H1 (cell line): ENCODE results near the gene KDR. TPM values are rescaled to one million over a fixed set of nuclear protein-coding genes. Genes with fewer than 3 reads are reported as not detected.

Source experiments
- BRCA1 ChIP-seq: IDR thresholded peaks from 2 replicates; pipeline ENCODE4 v1.6.1; 2012; ENCODE audit warnings: low read depth, low read length, improper control_type of control experiment
- CHD1 ChIP-seq: IDR thresholded peaks from 2 replicates; pipeline ENCODE4 v1.6.1; 2012; ENCODE audit warnings: low read depth, low read length, improper control_type of control experiment
- GABPA ChIP-seq: IDR thresholded peaks from 2 replicates; pipeline ENCODE4 v1.6.1; 2011; ENCODE audit warnings: mild to moderate bottlenecking, low read length, moderate library complexity, borderline replicate concordance; ENCODE audit not compliant: insufficient read depth
- HDAC2 ChIP-seq, 2 experiments: fragments of 300-600 bp in 1 of 2; sonication (generic) in 1 of 2; IDR thresholded peaks; 2 replicates each; pipeline ENCODE4 v1.6.1; 2011 to 2012; ENCODE audit warnings: low read depth in 2 of 2, low read length in 2 of 2, mild to moderate bottlenecking in 2 of 2, moderate library complexity in 2 of 2, borderline replicate concordance in 1 of 2, inconsistent platforms in 1 of 2
- JUND ChIP-seq: IDR thresholded peaks from 2 replicates; pipeline ENCODE4 v1.6.1; 2011; ENCODE audit warnings: mild to moderate bottlenecking, improper control_type of control experiment, low read length
- KDM5A ChIP-seq: fragments of 200-600 bp; IDR thresholded peaks from 2 replicates; pipeline ENCODE4 v1.7.1; 2012; ENCODE audit warnings: mild to moderate bottlenecking, low read length, inconsistent platforms, mixed read lengths
- POU5F1 ChIP-seq: IDR thresholded peaks from 2 replicates; pipeline ENCODE4 v1.6.1; 2011; ENCODE audit warnings: low read depth, mild to moderate bottlenecking, low read length, moderate library complexity
- RAD21 ChIP-seq, 2 experiments: IDR thresholded peaks in 1 of 2; conservative IDR thresholded peaks in 1 of 2; 2 replicates each; pipeline ENCODE4 v1.6.1; 2011; ENCODE audit warnings: low read depth in 2 of 2, low read length in 2 of 2, improper control_type of control experiment in 1 of 2, inconsistent platforms in 1 of 2, mild to moderate bottlenecking in 1 of 2, moderate library complexity in 1 of 2
- SP1 ChIP-seq: IDR thresholded peaks from 2 replicates; pipeline ENCODE4 v1.6.1; 2011; ENCODE audit warnings: low read depth, low read length
- polyA plus RNA-seq, 7 experiments: library from polyadenylated mRNA; depleted of rRNA in 3 of 7; stranded (reverse) in 5 of 7; unstranded in 2 of 7; fragments of >200 nt in 5 of 7; fragments of 200-250 nt in 2 of 7; gene quantifications; 1 replicate in 5 of 7; 2 replicates in 1 of 7; 4 replicates in 1 of 7; pipeline versions ENCODE4 v1.2.1 to v1.2.3, GENCODE V29; 2011 to 2013; ENCODE audit warnings: missing spikeins in 2 of 7, mixed read lengths in 2 of 7
- total RNA-seq: library from RNA; stranded (reverse); fragmentation: NEBNext Ultra II Directional; extraction: Animal tissue kit (Norgen Biotek cat#: 25700); gene quantifications from 2 replicates; pipeline ENCODE4 v1.2.1, GENCODE V29; 2021
- TF ChIP-seq, protein P1 (sequence below): IDR thresholded peaks from 2 replicates; pipeline ENCODE4 v1.6.1; 2012; ENCODE audit warnings: low read length, inconsistent platforms

KDR gene
- total and polyA plus RNA-seq, 2 of the 8 experiments (the other 6 are each of a cell fraction or from before 2014, with no cell fraction given) = 69.3 to 106 TPM

DNA sequence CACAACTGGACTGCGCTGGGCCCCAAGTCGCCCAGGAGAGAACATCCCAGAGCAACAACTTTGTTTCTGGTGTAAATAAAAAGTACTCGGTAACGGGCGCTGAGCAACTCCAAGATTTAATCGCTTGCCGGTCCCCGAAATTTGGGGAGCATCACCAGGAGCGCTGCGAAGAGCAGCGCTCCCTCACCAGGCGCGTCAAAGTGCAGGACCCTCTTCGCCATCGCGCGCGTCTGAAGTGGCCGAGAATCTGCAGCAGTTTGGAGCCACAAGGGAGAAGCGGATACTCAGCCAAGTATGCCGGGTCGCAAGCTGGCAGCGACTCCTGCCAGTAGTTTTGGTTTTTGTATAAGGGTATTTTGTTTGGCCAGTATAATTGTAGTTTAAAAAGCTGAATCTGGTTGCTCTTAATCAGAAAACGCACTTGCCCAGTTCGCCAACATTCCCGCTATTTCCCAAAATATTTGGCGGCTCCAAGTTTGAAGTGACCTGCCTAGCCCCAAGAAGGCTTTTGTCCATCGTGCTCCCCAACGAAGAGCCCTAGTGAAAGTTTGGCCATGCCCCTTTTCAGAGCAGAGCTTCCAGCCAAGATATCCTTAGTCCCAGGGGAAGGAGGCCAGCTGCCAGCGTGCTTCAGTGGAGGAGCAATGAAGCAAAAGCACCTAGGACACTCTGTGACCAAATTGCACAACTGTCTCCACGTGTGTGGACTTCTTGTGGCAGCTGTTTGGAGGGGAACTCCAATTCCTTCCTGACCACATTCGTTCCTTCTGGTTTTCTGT is 557 bp upstream of the KDR start (continued):
- no peak for TF ChIP-seq KDM5A
- no peak for TF ChIP-seq CHD1
- no peak for TF ChIP-seq RAD21 (IDR thresholded peaks at IDR 0.05 in 1 of 2, conservative IDR thresholded peaks at IDR 0.05 in 1 of 2; ENCODE audit: low read depth in 2 of 2, low read length in 2 of 2)
- no peak for TF ChIP-seq HDAC2 (IDR thresholded peaks at IDR 0.05; ENCODE audit: borderline replicate concordance in 1 of 2, low read depth in 2 of 2, low read length in 2 of 2)
- TF ChIP-seq SP1 = no peak
- TF ChIP-seq GABPA = no peak
- no peak for TF ChIP-seq POU5F1
- no peak for TF ChIP-seq JUND
- TF ChIP-seq, protein P1, sequence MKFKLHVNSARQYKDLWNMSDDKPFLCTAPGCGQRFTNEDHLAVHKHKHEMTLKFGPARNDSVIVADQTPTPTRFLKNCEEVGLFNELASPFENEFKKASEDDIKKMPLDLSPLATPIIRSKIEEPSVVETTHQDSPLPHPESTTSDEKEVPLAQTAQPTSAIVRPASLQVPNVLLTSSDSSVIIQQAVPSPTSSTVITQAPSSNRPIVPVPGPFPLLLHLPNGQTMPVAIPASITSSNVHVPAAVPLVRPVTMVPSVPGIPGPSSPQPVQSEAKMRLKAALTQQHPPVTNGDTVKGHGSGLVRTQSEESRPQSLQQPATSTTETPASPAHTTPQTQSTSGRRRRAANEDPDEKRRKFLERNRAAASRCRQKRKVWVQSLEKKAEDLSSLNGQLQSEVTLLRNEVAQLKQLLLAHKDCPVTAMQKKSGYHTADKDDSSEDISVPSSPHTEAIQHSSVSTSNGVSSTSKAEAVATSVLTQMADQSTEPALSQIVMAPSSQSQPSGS = no peak
- no peak for TF ChIP-seq BRCA1
